ENCODE data around the gene MYBBP1A.

Gene MYBBP1A

GRCh38 chr17:4560421-4560820 lies 5.2 kb upstream of the MYBBP1A start, which contains the start of gene GGT6:
Gene GGT6 (minus strand): TSS chr17:4560577. CDS start chr17:4560521, 56 bp downstream.
- H3K4me1 ChIP-seq (ENCODE audit: low read depth, poor library complexity, severe bottlenecking) = peaks cover 12% of the 10 kb centered on the region
- H3K9ac ChIP-seq = no peak within 1 kb of the TSS
- H3K27me3 ChIP-seq (ENCODE audit: insufficient read depth, low read depth) = no peaks in the 10 kb centered on the region
- no peaks in the 10 kb centered on the region for H3K36me3 ChIP-seq (ENCODE audit: insufficient read depth)
- H3K4me2 ChIP-seq = no peak within 1 kb of the TSS
- H3K27ac ChIP-seq = no peak within 1 kb of the TSS
- TF ChIP-seq, protein P1, sequence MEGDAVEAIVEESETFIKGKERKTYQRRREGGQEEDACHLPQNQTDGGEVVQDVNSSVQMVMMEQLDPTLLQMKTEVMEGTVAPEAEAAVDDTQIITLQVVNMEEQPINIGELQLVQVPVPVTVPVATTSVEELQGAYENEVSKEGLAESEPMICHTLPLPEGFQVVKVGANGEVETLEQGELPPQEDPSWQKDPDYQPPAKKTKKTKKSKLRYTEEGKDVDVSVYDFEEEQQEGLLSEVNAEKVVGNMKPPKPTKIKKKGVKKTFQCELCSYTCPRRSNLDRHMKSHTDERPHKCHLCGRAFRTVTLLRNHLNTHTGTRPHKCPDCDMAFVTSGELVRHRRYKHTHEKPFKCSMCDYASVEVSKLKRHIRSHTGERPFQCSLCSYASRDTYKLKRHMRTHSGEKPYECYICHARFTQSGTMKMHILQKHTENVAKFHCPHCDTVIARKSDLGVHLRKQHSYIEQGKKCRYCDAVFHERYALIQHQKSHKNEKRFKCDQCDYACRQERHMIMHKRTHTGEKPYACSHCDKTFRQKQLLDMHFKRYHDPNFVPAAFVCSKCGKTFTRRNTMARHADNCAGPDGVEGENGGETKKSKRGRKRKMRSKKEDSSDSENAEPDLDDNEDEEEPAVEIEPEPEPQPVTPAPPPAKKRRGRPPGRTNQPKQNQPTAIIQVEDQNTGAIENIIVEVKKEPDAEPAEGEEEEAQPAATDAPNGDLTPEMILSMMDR (conservative IDR thresholded peaks at IDR 0.05; ENCODE audit: low read depth, low read length) = no peak
- no peaks in the 10 kb centered on the region for H4K20me1 ChIP-seq (ENCODE audit: insufficient read depth)
- no peak within 1 kb of the TSS for H2AFZ ChIP-seq (ENCODE audit: low read depth)
- no peak within 1 kb of the TSS for H3K4me3 ChIP-seq (IDR thresholded peaks at IDR 0.05; ENCODE audit: insufficient read depth, low read depth, low read length)
- no peaks in the 10 kb centered on the region for H3K79me2 ChIP-seq (ENCODE audit: insufficient read depth, low read depth)

GRCh38 chr17:4559966-4560365 lies 4.8 kb upstream of the MYBBP1A start:
- H3K36me3 ChIP-seq (ENCODE audit: insufficient read depth) = no peaks in the 10 kb centered on the region
- no peak overlapping the region for H2AFZ ChIP-seq (ENCODE audit: low read depth)
- no peak overlapping the region for H3K4me3 ChIP-seq (IDR thresholded peaks at IDR 0.05; ENCODE audit: insufficient read depth, low read depth, low read length)
- H4K20me1 ChIP-seq (ENCODE audit: insufficient read depth) = no peaks in the 10 kb centered on the region
- no peaks in the 10 kb centered on the region for H3K27me3 ChIP-seq (ENCODE audit: insufficient read depth, low read depth)
- H3K9ac ChIP-seq = no peak overlapping the region
- TF ChIP-seq, protein P1 (conservative IDR thresholded peaks at IDR 0.05; ENCODE audit: low read depth, low read length) = no peak
- H3K4me1 ChIP-seq (ENCODE audit: low read depth, poor library complexity, severe bottlenecking) = peaks cover 12% of the 10 kb centered on the region
- peaks cover 1% of the 10 kb centered on the region; the same call in 1 of the 2 replicates for H3K79me2 ChIP-seq (ENCODE audit: insufficient read depth, low read depth)
- no peak overlapping the region for H3K27ac ChIP-seq
- no peak overlapping the region for H3K4me2 ChIP-seq

DNA sequence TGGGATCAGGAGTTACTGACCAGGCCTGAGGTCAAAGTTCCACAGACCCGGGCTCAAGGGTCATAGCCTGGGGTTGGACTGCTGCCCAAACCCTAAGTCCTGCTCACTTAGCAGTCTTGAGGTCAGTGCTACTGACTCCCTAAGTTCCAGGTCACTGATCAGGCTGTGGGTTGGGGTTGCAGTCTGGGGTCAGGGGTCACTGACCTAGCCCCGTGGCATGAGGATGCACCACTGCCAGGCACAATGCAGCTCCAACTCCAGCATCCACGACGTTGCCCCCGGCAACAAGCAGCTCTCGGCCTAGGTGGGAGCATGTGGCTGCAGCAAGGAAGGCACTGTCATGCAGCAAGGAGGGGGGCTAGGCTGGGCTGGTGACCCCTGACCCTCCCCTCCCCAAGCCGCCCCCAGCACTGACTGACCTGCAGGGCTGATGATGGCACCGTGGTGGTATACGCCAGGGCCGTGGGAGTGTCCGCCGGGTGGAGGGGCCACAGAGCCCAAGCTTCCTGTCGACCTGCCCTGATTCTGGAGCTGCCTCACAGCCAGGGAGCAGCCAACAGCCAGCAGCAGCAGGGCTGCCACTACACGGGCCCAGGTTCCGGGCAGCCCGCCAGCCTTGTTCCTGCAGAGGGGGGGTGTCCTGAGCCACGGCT lies 4.1 kb upstream of the MYBBP1A start:
- H2AFZ ChIP-seq (ENCODE audit: low read depth) = no peak overlapping the region
- H3K9ac ChIP-seq = no peak overlapping the region
- peaks cover 12% of the 10 kb centered on the region for H3K4me1 ChIP-seq (ENCODE audit: low read depth, poor library complexity, severe bottlenecking)
- H4K20me1 ChIP-seq (ENCODE audit: insufficient read depth) = no peaks in the 10 kb centered on the region
- H3K27ac ChIP-seq = no peak overlapping the region
- no peaks in the 10 kb centered on the region for H3K27me3 ChIP-seq (ENCODE audit: insufficient read depth, low read depth)
- no peak overlapping the region for H3K4me2 ChIP-seq
- no peaks in the 10 kb centered on the region for H3K36me3 ChIP-seq (ENCODE audit: insufficient read depth)
- no peak overlapping the region for H3K4me3 ChIP-seq (IDR thresholded peaks at IDR 0.05; ENCODE audit: insufficient read depth, low read depth, low read length)
- peaks cover 8% of the 10 kb centered on the region for H3K79me2 ChIP-seq (ENCODE audit: insufficient read depth, low read depth)
- TF ChIP-seq, protein P1 (conservative IDR thresholded peaks at IDR 0.05; ENCODE audit: low read depth, low read length) = no peak

DNA sequence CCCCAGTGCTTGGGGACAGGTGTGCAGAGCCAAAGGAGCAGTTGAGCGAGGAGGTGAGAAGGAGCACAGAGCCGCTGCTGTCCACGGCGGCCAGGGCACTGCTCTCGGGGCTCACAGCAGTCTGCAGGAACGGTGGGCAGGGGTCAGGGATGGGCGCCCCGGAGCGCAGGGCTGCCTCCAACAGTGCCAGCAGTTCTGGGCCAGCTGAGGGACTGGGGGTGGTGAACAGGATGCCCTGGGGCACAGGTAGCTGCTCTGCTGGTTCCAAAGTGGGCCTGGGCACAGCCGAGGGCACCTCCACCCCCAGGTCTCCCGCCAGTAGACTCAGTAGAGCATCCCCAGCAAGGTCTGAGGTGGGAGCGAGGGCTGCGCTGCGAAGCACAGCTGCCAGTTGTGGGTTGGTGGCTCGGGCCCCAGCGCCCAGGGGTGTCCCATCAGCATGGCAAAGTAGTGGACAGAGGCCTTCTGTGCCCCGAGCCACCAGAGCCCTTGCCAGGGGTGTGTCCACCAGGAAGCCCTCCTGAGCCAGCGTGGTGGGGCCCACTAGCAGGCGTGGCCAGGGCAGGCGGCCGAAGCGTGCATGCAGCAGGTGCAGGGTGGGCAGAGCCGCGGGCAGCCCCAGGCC lies 3.3 kb upstream of the MYBBP1A start:
- Histone ChIP-seq H3K79me2 (ENCODE audit: insufficient read depth, low read depth) (peaks cover 16% of the 10 kb centered on the region), H3K4me2 (no peak overlapping the region), H3K4me3 (IDR thresholded peaks at IDR 0.05; ENCODE audit: insufficient read depth, low read depth, low read length) (no peak overlapping the region), H3K27me3 (ENCODE audit: insufficient read depth, low read depth) (no peaks in the 10 kb centered on the region), H2AFZ (ENCODE audit: low read depth) (no peak overlapping the region), H3K27ac (no peak overlapping the region), H3K36me3 (ENCODE audit: insufficient read depth) (no peaks in the 10 kb centered on the region), H3K9ac (no peak overlapping the region), H3K4me1 (ENCODE audit: low read depth, poor library complexity, severe bottlenecking) (peaks cover 15% of the 10 kb centered on the region), H4K20me1 (ENCODE audit: insufficient read depth) (no peaks in the 10 kb centered on the region)
- TF ChIP-seq, protein P1 (conservative IDR thresholded peaks at IDR 0.05; ENCODE audit: low read depth, low read length) = no peak

Measured in KMS-11 (cell line).